K562 (cell line): ENCODE results near the gene VPS50. TPM values are rescaled to one million over a fixed set of nuclear protein-coding genes. Genes with fewer than 3 reads are reported as not detected.

Experiments used
- ATAC-seq: fragments of 200-7000 bp; cut with Tn5 transposase; 3 replicates; pipeline ENCODE4 v1.9.1; 2020; ENCODE audit warnings: moderate library complexity
- BruUV-seq: library from RNA; stranded (reverse); fragments of 400-500 nt; replicated peaks from 2 replicates; lab custom pipeline; 2021; lab: Mats Ljungman, UMichigan
- CTCF ChIA-PET: fragments of 300-600 bp; formaldehyde crosslinking; extraction: SDS; loops from one replicate; lab custom pipeline; 2021; ENCODE audit warnings: low intra/inter-chr PET ratio; lab: Yijun Ruan, JAX
- POLR2A ChIA-PET: fragments of 300-600, 350-650 bp; sonication (Branson Sonifier 250); formaldehyde crosslinking; extraction: SDS; loops from one replicate; lab custom pipeline; 2021; ENCODE audit warnings: antibody characterized with exemption, inconsistent platforms; lab: Yijun Ruan, JAX
- DNase-seq, 4 experiments: peaks; one replicate each; pipeline versions ENCODE4 v3.0.0 to v3.0.0-alpha.2; 2011 to 2018; ENCODE audit warnings: low spot score in 3 of 4, mixed read lengths in 3 of 4; ENCODE audit errors: extremely low read depth in 1 of 4
- FAIRE-seq: peaks from 2 replicates; lab custom pipeline; 2011; peaks lifted over from hg19 to GRCh38; lab: Jason Lieb, UNC
- H2AFZ ChIP-seq: 2 replicates; pipeline ENCODE4 v1.6.0; 2011; ENCODE audit warnings: low read depth, low read length, control low read depth, inconsistent platforms
- H3K27ac ChIP-seq: fragments of 200-600 bp; 3 replicates; pipeline ENCODE4 v1.8.0; 2011; ENCODE audit warnings: low read depth, mild to moderate bottlenecking, control low read depth, inconsistent platforms, low read length, moderate library complexity, mixed read lengths; ENCODE audit errors: extremely low read depth
- H3K27me3 ChIP-seq, 2 experiments: fragments of 300-600 bp in 1 of 2; 2 replicates in 1 of 2; 3 replicates in 1 of 2; pipeline versions ENCODE4 v1.6.0 to v1.8.0; 2011; ENCODE audit warnings: inconsistent platforms in 2 of 2, low read length in 2 of 2, mild to moderate bottlenecking in 1 of 2, mixed read lengths in 1 of 2, moderate library complexity in 1 of 2; ENCODE audit not compliant: control insufficient read depth in 2 of 2, insufficient read depth in 2 of 2
- H3K36me3 ChIP-seq: fragments of 300-600 bp; 3 replicates; pipeline ENCODE4 v1.8.0; 2011; ENCODE audit warnings: mild to moderate bottlenecking, low read length, inconsistent platforms; ENCODE audit not compliant: control insufficient read depth, insufficient read depth
- H3K4me1 ChIP-seq, 2 experiments: fragments of 200-600 bp in 1 of 2; replicated peaks in 1 of 2; 2 replicates in 1 of 2; 3 replicates in 1 of 2; pipeline versions ENCODE4 v1.5.1 to v1.8.0; 2011; ENCODE audit warnings: inconsistent platforms in 2 of 2, low read length in 2 of 2, mild to moderate bottlenecking in 1 of 2, mixed read lengths in 1 of 2, moderate library complexity in 1 of 2; ENCODE audit not compliant: control insufficient read depth in 2 of 2, insufficient read depth in 2 of 2
- H3K4me2 ChIP-seq: 2 replicates; pipeline ENCODE4 v1.6.1; 2011; ENCODE audit warnings: low read length, control low read depth, inconsistent platforms, mixed read lengths; ENCODE audit not compliant: insufficient read depth
- H3K4me3 ChIP-seq: fragments of 200-600 bp; sonication (generic), shearing (Covaris generic); 2 replicates; pipeline ENCODE4 v1.5.1; 2016; ENCODE audit warnings: control low read depth, inconsistent platforms
- H3K79me2 ChIP-seq: fragments of 200-600 bp; 3 replicates; pipeline ENCODE4 v1.8.0; 2011; ENCODE audit warnings: low read length, inconsistent platforms; ENCODE audit not compliant: control insufficient read depth, insufficient read depth
- H3K9ac ChIP-seq, 2 experiments: 2 replicates each; pipeline versions ENCODE4 v1.6.0 to v1.6.1; 2011; ENCODE audit warnings: low read depth in 2 of 2, low read length in 2 of 2, control low read depth in 1 of 2, inconsistent platforms in 1 of 2, mild to moderate bottlenecking in 1 of 2, mixed read lengths in 1 of 2; ENCODE audit not compliant: insufficient read depth in 1 of 2
- H3K9me1 ChIP-seq: one replicate; pipeline ENCODE4 v1.6.0; 2011; ENCODE audit warnings: inconsistent platforms, mild to moderate bottlenecking, low read length, moderate library complexity; ENCODE audit not compliant: control insufficient read depth, insufficient read depth
- H3K9me3 ChIP-seq: replicated peaks from 2 replicates; pipeline ENCODE4 v1.5.1; 2011; ENCODE audit warnings: low read depth, low read length, inconsistent platforms; ENCODE audit not compliant: control insufficient read depth, insufficient read depth
- H4K20me1 ChIP-seq: replicated peaks from 2 replicates; pipeline ENCODE4 v1.6.1; 2011; ENCODE audit warnings: low read length, inconsistent platforms, mixed read lengths; ENCODE audit not compliant: control insufficient read depth, insufficient read depth
- CC2D1A ChIP-seq: fragments of 450-650 bp; IDR thresholded peaks from 2 replicates; pipeline ENCODE4 v1.6.1; 2017; ENCODE audit warnings: mild to moderate bottlenecking
- ELF4 ChIP-seq: fragments of 450-650 bp; formaldehyde crosslinking; IDR thresholded peaks from 2 replicates; pipeline ENCODE4 v1.4.0; 2022; ENCODE audit warnings: missing genetic modification characterization
- MNT ChIP-seq, 2 experiments: fragments of 450-650 bp; conservative IDR thresholded peaks; 2 replicates each; pipeline ENCODE4 v1.6.1; 2017; ENCODE audit warnings: mild to moderate bottlenecking in 2 of 2, moderate library complexity in 2 of 2
- POLR2AphosphoS2 ChIP-seq: IDR thresholded peaks from 2 replicates; pipeline ENCODE4 v1.6.1; 2012; ENCODE audit warnings: low read length, improper control_type of control experiment
- RAD21 ChIP-seq, 2 experiments: fragments of 250-450 bp in 1 of 2; fragments of 450-650 bp in 1 of 2; sonication (Bioruptor Pico) in 1 of 2; formaldehyde crosslinking in 1 of 2; IDR thresholded peaks in 1 of 2; conservative IDR thresholded peaks in 1 of 2; 2 replicates each; pipeline versions ENCODE4 v1.4.0 to v1.8.0; 2020 to 2022; ENCODE audit warnings: mild to moderate bottlenecking in 2 of 2, moderate library complexity in 1 of 2
- REST ChIP-seq, 2 experiments: fragments of 450-650 bp; formaldehyde crosslinking in 1 of 2; IDR thresholded peaks; 2 replicates each; pipeline versions ENCODE4 v1.4.0 to v1.6.1; 2014 to 2020; ENCODE audit warnings: mild to moderate bottlenecking in 2 of 2, borderline replicate concordance in 1 of 2, low read depth in 1 of 2
- ZNF140 ChIP-seq: fragments of 250-450 bp; sonication (Bioruptor Pico); IDR thresholded peaks from 2 replicates; pipeline ENCODE4 v1.8.0; 2021; ENCODE audit warnings: moderate library complexity, mild to moderate bottlenecking, inconsistent platforms
- ZNF263 ChIP-seq: sonication (generic); formaldehyde crosslinking; IDR thresholded peaks from 2 replicates; pipeline ENCODE4 v1.8.0; 2022; ENCODE audit warnings: mild to moderate bottlenecking, missing genetic modification reagents, borderline replicate concordance
- ZNF395 ChIP-seq: fragments of 200-800 bp; sonication (Bioruptor generic); IDR thresholded peaks from 2 replicates; pipeline ENCODE4 v1.6.1; 2017; ENCODE audit warnings: missing genetic modification characterization, missing compliant biosample characterization
- ZNF41 ChIP-seq: fragments of 250-450 bp; sonication (Bioruptor Pico); conservative IDR thresholded peaks from 2 replicates; pipeline ENCODE4 v1.4.0; 2020; ENCODE audit warnings: mild to moderate bottlenecking
- WGBS: fragments of 100-300 bp; shearing (Covaris generic); methylation state at CpG from one replicate; pipeline ENCODE4 v1.1.6; 2016; ENCODE audit warnings: low coverage, mixed read lengths; ENCODE audit not compliant: insufficient coverage; ENCODE audit errors: missing lambda C conversion rate; 5-methylcytosine and 5-hydroxymethylcytosine counted together
- in situ Hi-C: fragments of 300-500 bp; cut with MboI; formaldehyde crosslinking; loops from 4 replicates; pipeline ENCODE4 v1.15.0; 2018; ENCODE audit warnings: inconsistent platforms, mixed read lengths
- intact Hi-C: fragments of 100-400 bp; cut with micrococcal nuclease; formaldehyde crosslinking; loops from 2 replicates; pipeline ENCODE4 v1.14.2; 2022
- polyA plus RNA-seq, 8 experiments: library from polyadenylated mRNA; depleted of rRNA in 4 of 8; stranded (reverse) in 5 of 8; unstranded in 3 of 8; fragments of >200 nt; fragmentation: Nextera tagmentation in 2 of 8; fragmentation: Illumina TruSeq in 1 of 8; extraction: Ambion mirVana in 2 of 8; extraction: Trizol in 1 of 8; gene quantifications; 2 replicates each; pipeline versions ENCODE4 v1.2.1 to v1.2.3, GENCODE V29; 2011 to 2014; ENCODE audit warnings: inconsistent platforms in 1 of 8, missing spikeins in 1 of 8
- total RNA-seq, 7 experiments: library from RNA; depleted of rRNA in 6 of 7; stranded (reverse); fragments of >200 nt in 6 of 7; fragmentation: Illumina TruSeq in 2 of 7; extraction: Trizol in 2 of 7; gene quantifications; 2 replicates each; pipeline versions ENCODE4 v1.2.1 to v1.2.3, GENCODE V29; 2011 to 2021; ENCODE audit warnings: low replicate concordance in 1 of 7

VPS50 gene
- total and polyA plus RNA-seq, 9 of the 15 experiments (the other 6 are each of a cell fraction or from before 2014, with no cell fraction given): 10.5 to 29.4 (median 15.8) TPM

- no peak overlapping the region for H3K4me2 ChIP-seq
- no peaks in the 10 kb centered on the region for H3K79me2 ChIP-seq
- H3K27ac ChIP-seq: no peak overlapping the region
- BruUV-seq: no TSS peak
- H3K9me3 ChIP-seq: no peaks in the 10 kb centered on the region
- in situ Hi-C loops: no loop called here
- no peak overlapping the region for H3K9ac ChIP-seq
- H3K4me3 ChIP-seq: no peak overlapping the region
- intact Hi-C loops: loop anchor here (5.0 to 10.0 kb wide), 3 partner anchors 193 to 1148 kb away; no protein-coding TSS in a partner anchor
- DNase-seq: no peak
- H2AFZ ChIP-seq: no peak overlapping the region
- 31% methylated on average over 5 of the region's 5 CpGs for WGBS
- ATAC-seq: peak; percentile 58
- no peaks in the 10 kb centered on the region for H3K27me3 ChIP-seq
- no peaks in the 10 kb centered on the region for H3K9me1 ChIP-seq
- ChIA-PET CTCF (no interaction called here), POLR2A (no interaction called here)
- H3K4me1 ChIP-seq: no peaks in the 10 kb centered on the region
- 0 out of 2 replicates have a peak, but pooled peaks cover 3% of the 10 kb centered on the region for H4K20me1 ChIP-seq
- no peak for FAIRE-seq
- no peaks in the 10 kb centered on the region for H3K36me3 ChIP-seq
- TF ChIP-seq ZNF140: no peak
- no peak for TF ChIP-seq ZNF41
- no peak for TF ChIP-seq ZNF395 (CRISPR knock-in tag)
- 0 out of 4 replicates have a peak, but pooled peaks of 1 of the 2 experiments have one; percentile 15 for TF ChIP-seq MNT (conservative IDR thresholded peaks at IDR 0.05)
- peak; percentile 90 for TF ChIP-seq REST (IDR thresholded peaks at IDR 0.05; ENCODE audit: borderline replicate concordance)
- 0 out of 2 replicates have a peak, but pooled peaks have one; percentile 46 for TF ChIP-seq REST (CRISPR knock-in tag; IDR thresholded peaks at IDR 0.05; ENCODE audit: low read depth)
- TF ChIP-seq POLR2AphosphoS2: no peak
- no peak for TF ChIP-seq CC2D1A
- no peak for TF ChIP-seq ELF4 (CRISPR knock-in tag)
- TF ChIP-seq RAD21 (CRISPR knock-in tag; conservative IDR thresholded peaks at IDR 0.05 in 1 of 2, IDR thresholded peaks at IDR 0.05 in 1 of 2): no peak
- no peak for TF ChIP-seq ZNF263 (CRISPR knock-in tag)
Observed at GRCh38 chr7:93249491-93250148, 17.5 kb downstream of the VPS50 start.
